ENCODE results near the gene ISY1.
"Not testable (repeated sequence)": the region's sequence is repeated elsewhere in the genome, so short reads cannot be mapped to it uniquely, and the experiment has no call there.

Gene ISY1

DNA sequence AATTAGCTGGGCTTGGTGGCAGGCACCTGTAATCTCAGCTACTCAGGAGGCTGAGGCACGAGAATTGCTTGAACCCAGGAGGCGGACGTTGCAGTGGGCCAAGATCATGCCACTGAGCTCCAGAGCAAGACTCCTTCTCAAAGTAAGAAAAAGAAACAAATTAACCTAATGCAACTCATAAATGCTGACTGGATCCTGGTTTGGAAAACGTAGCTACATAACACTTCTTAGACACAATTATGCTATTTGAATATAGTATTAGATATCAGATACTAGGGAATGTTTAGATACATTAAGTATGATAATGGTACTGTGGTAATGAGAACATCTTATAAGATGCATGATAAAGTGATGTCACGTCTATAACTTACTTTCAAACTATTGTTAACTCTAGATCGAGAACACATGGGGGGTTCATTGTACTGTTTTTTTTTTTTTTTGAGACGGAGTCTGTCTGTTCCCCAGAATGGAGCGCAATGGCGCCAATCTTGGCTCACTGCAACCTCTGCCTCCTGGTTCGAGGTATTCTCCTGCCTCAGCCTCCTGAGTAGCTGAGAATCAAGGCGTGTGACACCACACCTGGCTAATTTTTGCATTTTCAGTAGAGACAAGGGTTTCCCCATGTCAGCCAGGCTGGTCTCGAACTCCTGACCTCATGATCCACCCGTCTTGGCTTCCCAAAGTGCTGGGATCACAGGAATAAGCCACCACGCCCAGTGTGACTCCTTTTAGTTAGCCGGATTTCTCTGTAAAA is 5.9 kb upstream of the ISY1 start:
- no peak for DNase-seq

GRCh38 chr3:129165594-129165993 is 4.7 kb upstream of the ISY1 start:
- not testable (repeated sequence) for DNase-seq

GRCh38 chr3:129164500-129164899 is 3.6 kb upstream of the ISY1 start:
- no peak for DNase-seq

GRCh38 chr3:129162729-129163579 is 2.1 kb upstream of the ISY1 start:
- no peak for DNase-seq

- peak; percentile 3 for DNase-seq
Observed at GRCh38 chr3:129161860-129162271, 1.0 kb upstream of the ISY1 start.

DNA sequence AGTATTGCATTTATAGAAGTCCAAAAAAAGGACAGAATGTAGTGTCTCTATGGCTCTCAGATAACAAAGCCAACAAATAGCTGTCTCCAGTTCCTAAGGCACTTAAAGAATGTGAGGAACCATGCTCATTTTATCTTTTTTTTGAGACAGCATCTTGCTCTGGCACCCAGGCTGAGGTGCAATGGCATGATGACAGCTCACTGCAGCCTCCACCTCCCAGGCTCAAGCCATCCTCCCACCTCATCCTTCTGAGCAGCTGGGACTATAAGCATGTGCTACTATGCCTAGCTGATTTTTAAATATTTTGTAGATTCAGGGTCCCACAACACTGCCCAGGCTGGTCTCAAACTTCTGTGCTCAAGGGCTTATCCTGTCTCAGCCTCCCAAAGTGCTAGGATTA is 16.1 kb downstream of the ISY1 start:
- DNase-seq, result no peak

- DNase-seq, result not testable (repeated sequence)
Observed at GRCh38 chr3:129141011-129141410, 19.9 kb downstream of the ISY1 start.

GRCh38 chr3:129139911-129140310 is 21.0 kb downstream of the ISY1 start:
- no peak for DNase-seq

DNA sequence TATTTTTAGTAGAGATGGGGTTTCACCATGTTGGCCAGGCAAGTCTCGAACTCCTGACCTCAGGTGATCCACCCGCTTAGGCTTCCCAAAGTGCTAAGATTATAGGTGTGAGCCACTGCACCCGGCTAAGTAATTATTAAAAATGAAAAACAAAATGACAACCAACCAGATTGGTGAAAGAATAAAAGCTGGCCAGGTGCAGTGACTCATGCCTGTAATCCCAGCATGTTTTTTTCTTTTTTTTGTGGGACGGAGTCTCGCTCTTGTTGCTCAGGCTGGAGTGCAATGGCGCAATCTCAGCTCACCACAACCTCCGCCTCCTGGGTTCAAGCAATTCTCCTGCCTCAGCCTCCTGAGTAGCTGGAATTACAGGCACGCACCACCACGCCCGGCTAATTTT is 24.6 kb downstream of the ISY1 start:
- DNase-seq, result not testable (repeated sequence)

DNA sequence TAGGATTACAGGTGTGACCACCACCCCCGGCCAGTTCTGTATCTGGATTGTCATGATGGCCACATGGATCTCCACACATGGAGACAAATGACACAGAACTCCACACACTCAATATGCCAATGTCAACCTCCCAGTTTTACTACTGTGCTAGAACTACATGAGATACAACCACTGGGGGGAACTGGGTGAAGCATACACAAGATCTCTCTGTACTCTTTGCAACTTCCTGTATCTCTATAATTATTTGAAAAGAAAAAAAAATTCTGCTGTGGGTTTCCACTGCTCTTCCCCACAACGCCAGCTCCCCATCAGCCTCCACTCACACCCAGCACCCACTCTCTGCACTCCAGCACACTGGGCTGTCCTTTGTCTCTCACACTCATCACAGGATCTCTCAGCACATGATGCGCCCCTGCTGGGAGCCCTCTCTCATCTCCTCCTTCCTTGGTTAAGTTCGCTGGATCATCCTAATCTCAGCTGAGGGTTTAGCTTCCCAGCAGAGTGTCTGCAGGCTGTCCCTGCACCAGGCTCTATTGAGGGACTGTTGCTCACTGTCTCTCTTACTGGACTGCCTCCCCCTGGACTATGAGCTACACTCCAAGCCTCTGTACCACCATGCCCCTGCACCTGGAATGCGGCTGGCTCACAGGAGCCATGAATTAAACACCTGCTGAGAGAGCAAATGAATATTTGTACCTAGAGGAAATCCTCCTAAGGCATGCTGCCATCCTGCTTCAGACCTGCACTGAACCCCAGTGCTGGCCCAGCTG is 28.6 kb downstream of the ISY1 start:
- no peak for DNase-seq

GRCh38 chr3:129131465-129132088 is 29.3 kb downstream of the ISY1 start:
- DNase-seq, result no peak

DNA sequence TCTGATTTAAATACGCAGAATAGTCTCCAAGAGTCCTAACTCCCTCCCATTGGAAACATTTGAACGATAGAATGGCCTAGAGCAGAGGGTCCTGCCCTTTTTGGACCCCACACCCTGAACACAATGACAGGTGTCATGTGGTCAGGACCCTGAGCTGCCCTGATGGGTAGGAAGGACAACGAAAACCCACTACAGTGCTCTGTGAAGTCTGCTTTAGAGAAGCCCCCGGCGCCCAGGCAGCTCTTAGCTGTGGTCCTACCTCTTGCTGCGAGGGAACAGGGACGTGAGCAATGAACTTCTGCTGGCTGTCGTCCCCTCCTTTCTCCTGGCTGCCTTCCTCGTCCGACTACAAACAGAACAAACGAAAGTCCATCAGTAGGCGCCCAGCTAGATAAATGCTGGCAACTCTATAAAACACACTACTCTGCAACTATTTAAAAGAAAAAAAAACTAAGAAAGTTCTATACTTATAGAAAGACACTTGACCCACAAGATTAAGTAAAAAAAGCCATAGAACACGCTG is 30.5 kb downstream of the ISY1 start:
- DNase-seq, result no peak

- no peak for DNase-seq
Observed at GRCh38 chr3:129128357-129129155, 32.3 kb downstream of the ISY1 start.

GRCh38 chr3:129126726-129127280 is 34.1 kb downstream of the ISY1 start:
- DNase-seq, result no peak

- DNase-seq, result no peak
Observed at GRCh38 chr3:129123314-129124060, 37.4 kb downstream of the ISY1 start.

GRCh38 chr3:129122412-129123011 is 38.4 kb downstream of the ISY1 start:
- no peak for DNase-seq

- peak; percentile 57 for DNase-seq
Observed at GRCh38 chr3:129121792-129122411, 39.0 kb downstream of the ISY1 start, which contains the start of gene RAB43. TSS of gene RAB43 (minus strand) at chr3:129121804. CDS start at chr3:129121489, 315 bp downstream.

DNA sequence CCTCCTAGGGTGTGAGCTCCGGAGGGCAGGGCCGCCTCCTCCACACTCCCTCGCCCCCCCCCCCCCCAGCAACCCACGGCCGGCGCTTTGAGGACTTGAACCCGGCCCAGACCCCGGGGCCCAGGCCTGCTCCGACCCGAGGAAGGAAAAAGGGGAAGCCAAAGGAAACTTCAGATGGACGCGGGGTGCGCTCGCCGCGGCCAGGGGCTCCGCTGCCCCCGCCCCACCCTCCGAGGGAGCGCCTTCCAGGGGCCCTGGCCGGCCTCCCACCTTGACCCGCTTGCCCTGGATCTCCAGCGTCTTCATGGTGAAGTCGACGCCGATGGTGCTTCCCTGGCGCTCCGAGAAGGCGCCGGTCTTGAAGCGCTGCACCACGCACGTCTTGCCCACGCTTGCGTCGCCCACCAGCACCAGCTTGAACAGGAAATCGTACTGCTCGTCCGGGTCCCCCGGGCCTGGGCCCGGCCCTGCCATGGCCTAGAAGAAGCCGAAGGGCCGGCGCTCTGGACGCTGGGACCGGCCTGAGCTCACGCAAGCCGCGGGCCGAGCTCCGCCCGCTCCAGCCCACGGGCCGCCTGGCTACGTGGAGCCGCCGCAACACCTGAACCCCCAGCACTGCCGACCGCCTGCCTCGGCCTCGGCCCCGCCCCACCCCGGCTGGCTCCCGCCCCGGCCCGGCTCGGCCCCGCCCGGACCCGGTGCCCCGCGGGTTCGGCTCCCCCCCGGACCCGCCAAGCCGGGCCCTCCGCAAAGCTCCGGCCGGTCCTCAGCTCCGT is 39.7 kb downstream of the ISY1 start:
- DNase-seq, result no peak

All from DMS153 (cell line).